Measurements from ENCODE around the gene ZC3H12A. TPM values are rescaled to one million over a fixed set of nuclear protein-coding genes. Genes with fewer than 3 reads are reported as not detected.

ZC3H12A gene
- polyA plus RNA-seq, 3 donors: 5.2 to 155 (median 5.8) TPM

DNA sequence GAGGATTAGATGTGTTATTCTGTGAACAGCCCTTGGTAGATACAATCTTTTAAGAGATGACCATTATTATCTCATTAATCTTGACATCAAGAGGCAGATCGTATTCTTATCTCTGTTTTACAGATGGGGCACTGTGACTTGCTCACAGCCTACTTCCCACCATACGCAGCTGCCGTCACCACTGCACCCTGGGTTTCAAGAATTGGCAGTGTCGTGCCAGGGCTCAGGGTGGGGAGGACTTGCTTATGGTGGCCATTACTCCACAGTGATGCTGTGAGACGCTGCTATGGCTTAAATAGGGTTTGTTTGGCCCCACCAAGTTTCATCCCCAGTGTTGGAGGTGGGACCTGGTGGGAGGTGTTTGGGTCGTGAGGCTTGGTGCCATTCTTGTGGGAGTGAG lies 45.4 kb upstream of the ZC3H12A start:
- Histone ChIP-seq H3K4me1 (ENCODE audit: control insufficient read depth in 1 of 2, insufficient read depth in 2 of 2, low read length in 2 of 2) (no peaks in the 10 kb centered on the region), H4K20me1 (ENCODE audit: insufficient read depth, low read length) (no peaks in the 10 kb centered on the region), H3K36me3 (replicated peaks in 1 of 2; ENCODE audit: control insufficient read depth in 1 of 2, insufficient read depth in 2 of 2, low read length in 2 of 2) (no peaks in the 10 kb centered on the region), H3K4me3 (replicated peaks in 1 of 3; ENCODE audit: low read depth in 2 of 3, low read length in 3 of 3) (no peak overlapping the region), H3K4me2 (replicated peaks; ENCODE audit: extremely low read depth, low read length, poor library complexity, severe bottlenecking) (no peak overlapping the region), H2AFZ (ENCODE audit: insufficient read depth, low read depth, low read length, poor library complexity, severe bottlenecking) (no peak overlapping the region), H3K27me3 (ENCODE audit: control insufficient read depth in 2 of 2, insufficient read depth in 2 of 2, low read length in 2 of 2) (no peaks in the 10 kb centered on the region), H3K9ac (ENCODE audit: insufficient read depth, low read length, poor library complexity, severe bottlenecking) (no peak overlapping the region), H3K79me2 (ENCODE audit: insufficient read depth, low read length) (no peaks in the 10 kb centered on the region), H3K9me3 (replicated peaks in 1 of 2; ENCODE audit: control insufficient read depth in 1 of 2, insufficient read depth in 1 of 2, low read length in 2 of 2) (no peaks in the 10 kb centered on the region), H3K27ac (ENCODE audit: low read depth in 1 of 2, low read length in 2 of 2) (no peak overlapping the region)
- no peak overlapping the region for H3K4me3 Mint-ChIP-seq
- no peaks in the 10 kb centered on the region for H3K9me3 Mint-ChIP-seq
- H3K4me1 Mint-ChIP-seq: no peaks in the 10 kb centered on the region
- DNase-seq: no peak
- intact Hi-C loops (cut with micrococcal nuclease): no loop called here
- no peak overlapping the region for H3K27ac Mint-ChIP-seq
- peaks cover 11 to 22% (median 14%) of the 10 kb centered on the region in 3 donors for H3K27me3 Mint-ChIP-seq (ENCODE audit: low read depth in 3 of 3)
- TF ChIP-seq, protein P1, sequence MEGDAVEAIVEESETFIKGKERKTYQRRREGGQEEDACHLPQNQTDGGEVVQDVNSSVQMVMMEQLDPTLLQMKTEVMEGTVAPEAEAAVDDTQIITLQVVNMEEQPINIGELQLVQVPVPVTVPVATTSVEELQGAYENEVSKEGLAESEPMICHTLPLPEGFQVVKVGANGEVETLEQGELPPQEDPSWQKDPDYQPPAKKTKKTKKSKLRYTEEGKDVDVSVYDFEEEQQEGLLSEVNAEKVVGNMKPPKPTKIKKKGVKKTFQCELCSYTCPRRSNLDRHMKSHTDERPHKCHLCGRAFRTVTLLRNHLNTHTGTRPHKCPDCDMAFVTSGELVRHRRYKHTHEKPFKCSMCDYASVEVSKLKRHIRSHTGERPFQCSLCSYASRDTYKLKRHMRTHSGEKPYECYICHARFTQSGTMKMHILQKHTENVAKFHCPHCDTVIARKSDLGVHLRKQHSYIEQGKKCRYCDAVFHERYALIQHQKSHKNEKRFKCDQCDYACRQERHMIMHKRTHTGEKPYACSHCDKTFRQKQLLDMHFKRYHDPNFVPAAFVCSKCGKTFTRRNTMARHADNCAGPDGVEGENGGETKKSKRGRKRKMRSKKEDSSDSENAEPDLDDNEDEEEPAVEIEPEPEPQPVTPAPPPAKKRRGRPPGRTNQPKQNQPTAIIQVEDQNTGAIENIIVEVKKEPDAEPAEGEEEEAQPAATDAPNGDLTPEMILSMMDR (IDR thresholded peaks at IDR 0.05): no peak
- WGBS (ENCODE audit: insufficient coverage): 48% methylated on average over 2 of the region's 6 CpGs
- no peaks in the 10 kb centered on the region for H3K36me3 Mint-ChIP-seq

DNA sequence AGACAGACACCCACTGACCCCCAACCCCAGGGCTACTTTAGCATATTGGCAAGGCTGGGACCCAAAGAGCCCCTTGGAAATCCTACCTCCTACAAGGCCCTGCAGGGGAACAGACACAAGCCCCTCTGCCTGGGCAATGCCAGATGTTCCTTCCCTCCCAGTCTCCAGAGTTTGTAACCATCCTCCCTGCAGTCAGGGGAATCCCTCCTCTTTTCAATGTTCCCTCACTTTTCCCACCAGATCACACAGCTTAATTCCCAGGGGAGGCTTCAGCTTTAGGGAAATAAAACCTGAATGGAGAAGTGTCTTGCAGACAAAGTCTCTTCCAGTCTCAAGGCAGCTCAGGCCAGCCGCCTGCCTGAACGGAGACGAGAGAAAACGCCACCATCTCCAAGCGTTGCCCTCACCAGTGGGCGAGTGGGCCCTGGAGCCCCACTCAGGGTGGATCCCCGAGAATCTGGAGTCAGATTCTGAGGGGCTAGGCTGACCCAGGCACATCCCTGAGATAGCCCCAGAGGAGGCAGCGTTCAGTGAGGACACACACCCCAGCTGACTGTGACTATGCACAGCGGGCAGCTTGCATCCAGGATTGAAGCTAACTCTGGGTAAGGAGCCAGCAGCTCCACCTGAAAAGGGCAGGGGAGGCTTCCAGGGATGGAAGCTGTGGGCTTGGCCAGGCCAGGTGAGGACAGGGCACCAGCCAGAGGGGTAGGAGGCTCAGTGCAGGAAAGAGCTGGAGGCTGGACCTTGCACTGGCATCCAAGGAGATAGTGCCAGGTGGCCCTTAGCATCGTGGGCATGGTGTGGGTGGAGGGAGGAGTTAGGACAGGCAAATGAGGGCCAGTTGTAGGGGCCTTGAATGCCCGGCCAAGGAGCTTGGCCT lies 44.0 kb upstream of the ZC3H12A start:
- Histone ChIP-seq H3K4me3 (replicated peaks in 1 of 3; ENCODE audit: low read depth in 2 of 3, low read length in 3 of 3) (no peak overlapping the region), H2AFZ (ENCODE audit: insufficient read depth, low read depth, low read length, poor library complexity, severe bottlenecking) (no peak overlapping the region), H3K4me1 (ENCODE audit: control insufficient read depth in 1 of 2, insufficient read depth in 2 of 2, low read length in 2 of 2) (no peaks in the 10 kb centered on the region), H3K36me3 (replicated peaks in 1 of 2; ENCODE audit: control insufficient read depth in 1 of 2, insufficient read depth in 2 of 2, low read length in 2 of 2) (no peaks in the 10 kb centered on the region), H3K9me3 (replicated peaks in 1 of 2; ENCODE audit: control insufficient read depth in 1 of 2, insufficient read depth in 1 of 2, low read length in 2 of 2) (no peaks in the 10 kb centered on the region), H3K27ac (ENCODE audit: low read depth in 1 of 2, low read length in 2 of 2) (no peak overlapping the region), H3K27me3 (ENCODE audit: control insufficient read depth in 2 of 2, insufficient read depth in 2 of 2, low read length in 2 of 2) (no peaks in the 10 kb centered on the region), H3K9ac (ENCODE audit: insufficient read depth, low read length, poor library complexity, severe bottlenecking) (no peak overlapping the region), H4K20me1 (ENCODE audit: insufficient read depth, low read length) (no peaks in the 10 kb centered on the region), H3K4me2 (replicated peaks; ENCODE audit: extremely low read depth, low read length, poor library complexity, severe bottlenecking) (no peak overlapping the region), H3K79me2 (ENCODE audit: insufficient read depth, low read length) (no peaks in the 10 kb centered on the region)
- Mint-ChIP-seq H3K27ac (no peak overlapping the region), H3K36me3 (no peaks in the 10 kb centered on the region), H3K4me3 (no peak overlapping the region), H3K4me1 (no peaks in the 10 kb centered on the region), H3K27me3 (ENCODE audit: low read depth in 3 of 3) (peaks cover 12 to 24% (median 13%) of the 10 kb centered on the region in 3 donors), H3K9me3 (peaks cover 0 to 1% (median 0%) of the 10 kb centered on the region in 7 donors)
- TF ChIP-seq, protein P1 (IDR thresholded peaks at IDR 0.05): no peak
- intact Hi-C loops (cut with micrococcal nuclease): no loop called here
- no peak for DNase-seq
- WGBS (ENCODE audit: insufficient coverage): 82% methylated on average over 11 of the region's 11 CpGs

Data from CD14-positive monocyte (primary cell).